ENCODE data around the gene DLX6.

The DLX6 gene

GRCh38 chr7:97009753-97010732 is 4.7 kb downstream of the DLX6 start:
- no peak for DNase-seq (ENCODE audit: low read depth, low spot score)

DNA sequence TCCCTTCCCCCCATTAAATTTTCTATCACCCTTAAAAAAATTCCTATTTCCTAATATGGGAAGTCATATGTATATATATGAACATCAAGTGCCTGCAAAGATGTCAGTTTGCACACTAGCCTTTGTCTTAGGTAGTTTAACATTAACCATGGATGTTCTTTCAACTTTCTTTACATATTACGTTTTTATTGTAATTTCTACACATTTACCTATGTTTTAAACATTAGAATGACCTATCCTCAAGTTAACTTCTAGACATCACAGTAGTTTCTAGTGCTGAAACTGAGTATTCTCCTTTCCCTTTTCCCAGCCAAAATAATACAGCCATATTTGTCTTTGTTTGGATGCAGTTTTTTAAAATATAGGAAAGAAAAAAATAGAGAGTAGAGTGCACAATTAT is 5.8 kb downstream of the DLX6 start:
- no peak for DNase-seq (ENCODE audit: low read depth, low spot score)

DNA sequence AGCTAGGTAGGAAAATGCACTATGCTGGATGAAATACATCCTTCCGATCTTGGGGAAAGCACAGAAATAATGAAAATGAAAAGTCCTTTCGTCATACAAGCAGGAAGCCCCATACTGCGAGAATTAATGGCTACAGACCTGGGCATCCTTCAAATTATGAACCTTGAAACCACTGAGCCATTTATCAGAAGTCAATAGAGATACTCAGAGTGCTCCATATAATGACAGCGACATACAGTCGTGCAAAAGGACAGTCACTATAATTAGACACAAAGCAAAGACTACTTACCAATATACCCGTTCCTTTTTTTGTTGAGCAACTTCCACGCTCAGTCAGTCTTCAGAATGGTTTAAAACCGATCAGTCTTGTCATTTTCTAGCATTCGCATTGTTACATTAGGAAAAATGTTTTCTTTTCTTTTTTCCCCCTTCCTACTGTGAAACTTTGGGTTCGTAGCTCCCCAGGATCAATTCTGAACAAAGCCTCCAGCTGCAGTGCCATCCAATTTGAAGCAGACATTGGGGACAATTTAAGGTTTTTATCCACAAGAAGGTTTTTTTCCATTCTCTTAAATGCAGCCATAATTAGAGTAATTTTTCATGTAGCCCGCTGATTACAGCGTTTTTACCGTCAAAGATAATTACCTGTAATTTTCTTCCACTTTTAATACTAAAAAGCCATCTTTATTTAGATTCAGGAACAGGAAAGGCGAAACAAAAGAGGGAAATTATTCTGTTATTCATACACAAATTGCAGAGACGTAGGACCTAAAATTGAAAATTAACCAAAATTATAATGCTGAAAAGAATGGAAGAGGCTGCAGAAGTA is 6.4 kb downstream of the DLX6 start:
- DNase-seq (ENCODE audit: low read depth, low spot score) = no peak

- DNase-seq (ENCODE audit: low read depth, low spot score) = no peak
Measured at GRCh38 chr7:97012365-97013133, 7.2 kb downstream of the DLX6 start.

DNA sequence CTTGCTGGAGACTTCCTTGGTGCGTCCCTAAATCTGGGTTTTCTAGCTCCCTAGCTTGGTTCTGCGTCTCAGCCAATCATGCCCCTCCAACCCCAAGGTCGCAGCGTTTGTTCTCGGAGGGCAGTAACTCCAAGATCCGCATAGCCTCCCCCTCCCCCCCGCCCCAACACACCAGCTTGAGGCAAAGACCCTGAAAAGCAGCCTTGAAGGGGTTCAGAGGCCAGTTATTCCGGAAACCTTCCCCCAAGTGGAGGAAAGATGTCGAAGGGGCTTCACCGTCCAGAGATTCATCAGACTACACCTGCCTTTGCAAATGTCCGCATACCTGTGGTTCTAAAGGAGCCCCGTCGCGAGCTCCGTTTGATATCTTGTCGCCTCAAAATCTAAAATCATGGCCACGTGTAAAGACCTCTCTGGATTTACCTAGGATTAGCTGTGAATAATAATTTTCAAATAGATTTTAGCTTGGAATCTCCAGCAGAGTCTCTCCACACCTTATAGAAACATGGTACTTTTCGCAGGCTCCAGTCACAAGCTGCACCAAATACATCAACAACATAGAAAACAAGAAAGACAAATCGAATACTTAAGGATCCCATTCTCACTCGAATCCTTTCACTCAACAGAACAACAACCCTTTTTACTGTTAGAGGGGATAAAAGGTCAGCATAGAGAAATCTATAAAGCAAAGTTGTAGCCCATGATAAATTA is 7.9 kb downstream of the DLX6 start:
- DNase-seq (ENCODE audit: low read depth, low spot score) = no peak

GRCh38 chr7:97013845-97014134 is 8.4 kb downstream of the DLX6 start:
- DNase-seq (ENCODE audit: low read depth, low spot score) = no peak

GRCh38 chr7:97014145-97014750 is 8.9 kb downstream of the DLX6 start:
- DNase-seq (ENCODE audit: low read depth, low spot score) = no peak

DNA sequence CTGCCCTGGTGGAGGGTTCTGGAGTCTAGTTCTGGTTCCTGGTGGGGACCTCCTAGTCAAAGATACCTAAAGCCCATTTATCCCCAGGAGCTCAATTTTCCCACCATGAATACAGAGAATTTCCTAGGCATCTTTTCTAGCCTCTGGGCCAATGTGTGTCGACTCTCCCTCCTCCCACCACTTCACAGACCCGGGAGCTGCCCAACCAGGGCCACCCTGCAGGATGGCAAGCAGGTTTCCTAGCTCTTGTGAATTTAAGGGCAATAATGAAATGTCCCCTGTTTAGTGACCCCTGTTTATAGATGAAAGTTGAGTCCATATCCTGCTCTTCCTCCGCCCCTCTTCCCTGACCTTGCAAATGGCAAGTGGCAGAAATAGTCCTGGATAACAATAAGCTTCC is 9.9 kb downstream of the DLX6 start:
- no peak for DNase-seq (ENCODE audit: low read depth, low spot score)

DNA sequence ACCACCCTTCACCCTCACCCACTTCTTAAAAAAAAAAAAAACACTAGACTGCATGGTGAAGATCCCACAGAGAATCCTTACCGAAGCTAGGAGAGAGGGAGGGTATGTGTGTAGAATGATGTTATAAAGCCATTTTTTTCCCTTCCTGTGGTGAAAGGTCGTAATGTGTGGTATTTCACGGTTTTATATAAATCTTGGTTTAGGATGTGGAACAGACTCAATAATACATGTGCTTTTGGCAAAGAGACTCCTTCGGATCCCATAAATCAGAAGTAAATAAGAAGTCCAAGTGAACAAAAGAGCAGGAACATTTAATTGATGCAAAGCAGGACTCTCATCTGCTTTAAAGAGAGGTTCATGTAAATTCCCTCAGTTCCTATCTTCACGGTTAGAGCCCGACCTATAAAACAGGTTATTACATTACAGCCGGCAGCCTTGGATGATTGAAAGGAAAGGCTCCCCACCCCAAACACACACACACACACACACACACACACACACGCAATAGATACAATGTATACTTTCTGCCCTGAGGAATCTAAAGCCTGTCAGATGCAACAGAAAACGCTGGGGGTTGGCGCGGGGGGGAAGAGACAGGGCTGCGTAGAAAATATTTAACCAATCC is 10.5 kb downstream of the DLX6 start:
- DNase-seq (ENCODE audit: low read depth, low spot score) = no peak

DNA sequence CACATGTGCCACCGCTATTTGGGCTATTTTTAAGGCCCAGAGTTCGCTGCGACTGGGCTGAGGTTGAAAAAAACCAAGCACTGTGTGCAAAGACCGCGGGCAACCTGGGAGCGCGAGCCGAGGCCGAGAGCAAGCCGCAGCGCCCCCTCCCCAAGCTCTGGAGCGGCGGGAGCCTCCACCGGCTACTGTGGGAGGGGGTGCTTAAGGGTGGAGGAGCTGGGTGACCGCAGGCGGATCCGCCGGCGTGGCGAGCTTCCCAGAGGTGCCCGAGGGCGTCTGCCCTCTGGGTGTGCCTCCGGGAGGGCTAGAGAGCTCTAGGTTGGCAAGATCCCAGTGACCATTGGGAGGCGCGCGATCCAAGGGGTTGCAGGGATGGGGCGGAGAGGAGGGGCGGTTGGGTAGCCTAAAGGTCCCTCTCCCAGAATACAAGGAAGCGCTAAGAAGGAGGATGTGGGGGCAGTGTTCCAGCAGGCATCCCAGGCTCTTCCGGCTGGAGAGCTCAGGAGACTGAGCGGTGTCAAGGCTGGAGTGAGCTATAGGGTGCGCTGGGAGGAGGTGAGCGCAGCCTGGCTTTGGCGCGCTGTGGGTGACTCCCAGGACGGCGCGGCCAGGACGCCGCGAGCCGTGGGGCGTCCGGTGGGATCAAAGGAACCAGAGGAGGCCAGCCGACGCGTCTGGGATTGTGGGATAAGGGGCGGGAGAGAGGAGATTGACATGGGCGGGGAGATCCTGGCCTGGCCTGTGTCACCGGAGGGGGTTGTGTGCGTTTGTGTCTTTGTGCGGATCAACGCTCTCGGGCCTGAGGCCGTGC is 11.2 kb downstream of the DLX6 start:
- no peak for DNase-seq (ENCODE audit: low read depth, low spot score)

- no peak for DNase-seq (ENCODE audit: low read depth, low spot score)
Measured at GRCh38 chr7:97017192-97018125, 12.1 kb downstream of the DLX6 start.

- no peak for DNase-seq (ENCODE audit: low read depth, low spot score)
Measured at GRCh38 chr7:97018126-97018601, 12.8 kb downstream of the DLX6 start.

- DNase-seq (ENCODE audit: low read depth, low spot score) = no peak
Measured at GRCh38 chr7:97018791-97019531, 13.6 kb downstream of the DLX6 start.

GRCh38 chr7:97019710-97020225 is 14.4 kb downstream of the DLX6 start:
- DNase-seq (ENCODE audit: low read depth, low spot score) = no peak

DNA sequence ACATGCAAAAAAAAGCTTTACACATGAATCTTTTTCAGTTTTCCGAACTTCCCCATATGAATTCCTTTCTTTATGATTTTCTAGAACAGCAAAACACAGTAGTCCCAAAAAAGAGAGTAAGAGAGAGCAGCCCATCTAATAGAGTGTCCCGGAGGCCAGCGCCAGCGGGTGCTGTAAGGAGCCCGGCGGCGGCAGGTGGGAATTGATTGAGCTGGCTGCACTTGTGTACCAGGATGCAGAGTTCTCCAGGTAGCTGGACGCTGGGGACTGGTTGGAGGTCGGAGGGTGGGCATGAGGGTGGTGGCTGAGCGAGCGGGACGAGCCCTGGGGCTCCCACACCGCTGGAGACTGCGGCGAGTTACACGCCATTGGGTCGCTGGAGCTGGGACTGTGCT is 15.2 kb downstream of the DLX6 start:
- DNase-seq (ENCODE audit: low read depth, low spot score) = no peak

- DNase-seq (ENCODE audit: low read depth, low spot score) = no peak
Measured at GRCh38 chr7:97020996-97021746, 15.8 kb downstream of the DLX6 start.

Data from astrocyte of the hippocampus (primary cell).